HG03066 (cell line): Measurements from ENCODE around the gene FAM107B.
"Not testable (repeated sequence)": the region's sequence is repeated elsewhere in the genome, so short reads cannot be mapped to it uniquely, and the experiment has no call there.

Experiments used
- ATAC-seq: cut with Tn5 transposase; IDR thresholded peaks from one replicate; pipeline ENCODE4 v1.9.1; 2021; ENCODE audit warnings: low read depth; ENCODE audit not compliant: unreplicated experiment

Gene FAM107B

GRCh38 chr10:14605231-14605925, 169.3 kb downstream of the FAM107B start:
- peak; percentile 36 for ATAC-seq

- peak; percentile 49 for ATAC-seq
These were observed 170.2 kb downstream of the FAM107B start for GRCh38 chr10:14604181-14605142.

GRCh38 chr10:14603534-14604102, 171.1 kb downstream of the FAM107B start:
- ATAC-seq, result peak; percentile 8

GRCh38 chr10:14602807-14603533, 171.7 kb downstream of the FAM107B start:
- no peak for ATAC-seq

GRCh38 chr10:14601872-14602725, 172.6 kb downstream of the FAM107B start:
- ATAC-seq, result no peak

- ATAC-seq, result no peak
These were observed 173.4 kb downstream of the FAM107B start for GRCh38 chr10:14601326-14601725.

GRCh38 chr10:14600065-14600464, 174.6 kb downstream of the FAM107B start:
- ATAC-seq, result no peak

GRCh38 chr10:14598809-14599764, 175.6 kb downstream of the FAM107B start:
- ATAC-seq, result no peak

GRCh38 chr10:14595526-14596182, 179.0 kb downstream of the FAM107B start:
- ATAC-seq, result no peak

GRCh38 chr10:14594878-14595525, 179.7 kb downstream of the FAM107B start:
- ATAC-seq, result no peak

- ATAC-seq, result no peak
These were observed 180.9 kb downstream of the FAM107B start for GRCh38 chr10:14593806-14594205.

- ATAC-seq, result no peak
These were observed 182.1 kb downstream of the FAM107B start for GRCh38 chr10:14592566-14592965.

GRCh38 chr10:14592026-14592425, 182.7 kb downstream of the FAM107B start:
- no peak for ATAC-seq

- ATAC-seq, result not testable (repeated sequence)
These were observed 185.8 kb downstream of the FAM107B start for GRCh38 chr10:14588938-14589294.

- peak; percentile 55 for ATAC-seq
These were observed 186.4 kb downstream of the FAM107B start for GRCh38 chr10:14588084-14588937.

GRCh38 chr10:14587540-14588083, 187.1 kb downstream of the FAM107B start:
- ATAC-seq, result no peak
